Measurements from ENCODE around the gene SDK1.

DNA sequence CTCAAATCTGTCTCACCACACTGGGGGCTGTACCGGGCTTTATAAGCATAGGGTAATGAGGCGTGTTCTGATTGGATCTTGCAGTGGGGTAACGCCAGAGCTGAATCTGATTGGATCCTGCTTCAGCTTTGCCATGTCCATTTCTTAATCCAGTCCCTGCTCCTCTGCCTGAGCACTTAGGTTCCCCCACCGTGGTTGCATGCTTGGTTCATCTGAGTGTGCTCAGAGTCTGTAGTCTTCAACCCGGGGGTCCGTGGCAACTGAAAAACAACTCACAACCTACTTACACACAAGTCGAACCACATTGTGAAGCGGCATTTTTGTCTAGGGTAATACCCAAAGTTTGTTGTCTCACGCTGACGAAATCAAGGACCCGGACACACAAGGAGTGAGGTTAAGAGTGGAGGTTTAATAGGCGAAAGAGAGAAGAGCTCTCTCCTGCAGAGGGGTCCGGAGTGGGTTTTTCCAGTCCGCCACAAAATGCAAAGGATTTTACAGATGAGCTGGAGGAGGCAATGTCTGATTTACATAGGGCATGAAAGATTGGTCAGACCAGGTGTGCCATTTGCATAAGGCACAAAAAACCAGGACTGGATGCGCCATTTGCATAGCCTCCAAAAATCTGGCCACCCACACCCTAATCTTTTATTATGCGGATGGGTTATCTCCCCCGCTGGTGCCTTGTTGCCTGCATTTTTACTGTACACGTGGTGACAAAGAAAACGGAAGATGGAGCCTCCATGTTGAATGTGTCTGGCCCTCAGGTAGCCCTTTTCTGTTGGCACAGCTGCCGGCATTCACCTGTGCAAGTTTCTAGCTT, 739.3 kb downstream of the SDK1 start:
- TF ChIP-seq, protein P1, sequence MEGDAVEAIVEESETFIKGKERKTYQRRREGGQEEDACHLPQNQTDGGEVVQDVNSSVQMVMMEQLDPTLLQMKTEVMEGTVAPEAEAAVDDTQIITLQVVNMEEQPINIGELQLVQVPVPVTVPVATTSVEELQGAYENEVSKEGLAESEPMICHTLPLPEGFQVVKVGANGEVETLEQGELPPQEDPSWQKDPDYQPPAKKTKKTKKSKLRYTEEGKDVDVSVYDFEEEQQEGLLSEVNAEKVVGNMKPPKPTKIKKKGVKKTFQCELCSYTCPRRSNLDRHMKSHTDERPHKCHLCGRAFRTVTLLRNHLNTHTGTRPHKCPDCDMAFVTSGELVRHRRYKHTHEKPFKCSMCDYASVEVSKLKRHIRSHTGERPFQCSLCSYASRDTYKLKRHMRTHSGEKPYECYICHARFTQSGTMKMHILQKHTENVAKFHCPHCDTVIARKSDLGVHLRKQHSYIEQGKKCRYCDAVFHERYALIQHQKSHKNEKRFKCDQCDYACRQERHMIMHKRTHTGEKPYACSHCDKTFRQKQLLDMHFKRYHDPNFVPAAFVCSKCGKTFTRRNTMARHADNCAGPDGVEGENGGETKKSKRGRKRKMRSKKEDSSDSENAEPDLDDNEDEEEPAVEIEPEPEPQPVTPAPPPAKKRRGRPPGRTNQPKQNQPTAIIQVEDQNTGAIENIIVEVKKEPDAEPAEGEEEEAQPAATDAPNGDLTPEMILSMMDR (IDR thresholded peaks at IDR 0.05), result no peak
- no peak for TF ChIP-seq POLR2A (IDR thresholded peaks at IDR 0.05)

All from body of pancreas (tissue), 4 donors.